B cell (primary cell): ENCODE measurements around the gene COG2. TPM values are rescaled to one million over a fixed set of nuclear protein-coding genes. Genes with fewer than 3 reads are reported as not detected.

Experiments used
- ATAC-seq: fragments of 200-7000 bp; cut with Tn5 transposase; one replicate; pipeline ENCODE4 v1.10.0; 2021; ENCODE audit warnings: low read depth, mild to moderate bottlenecking, moderate number of reproducible peaks, moderate library complexity
- CTCF ChIA-PET: fragments of 350-600 bp; sonication (Branson Sonifier 250); formaldehyde crosslinking; loops from one replicate; lab custom pipeline; 2021; ENCODE audit warnings: antibody characterized with exemption, inconsistent platforms; lab: Charles Lee
- POLR2A ChIA-PET: fragments of 350-600 bp; sonication (Branson Sonifier 250); formaldehyde crosslinking; loops from one replicate; lab custom pipeline; 2021; ENCODE audit warnings: antibody characterized with exemption; lab: Charles Lee
- DNase-seq: peaks from one replicate; pipeline ENCODE4 v3.0.0; 2013
- H2AFZ ChIP-seq: 2 replicates; pipeline ENCODE4 v1.6.1; 2012; ENCODE audit warnings: mild to moderate bottlenecking, low read depth, low read length; ENCODE audit not compliant: insufficient read depth, poor library complexity, severe bottlenecking
- H3K27ac ChIP-seq, 2 donors: 1 replicate in 1 of 2; 2 replicates in 1 of 2; pipeline ENCODE4 v1.5.1; 2012 to 2013; ENCODE audit warnings: low read length in 2 of 2, mild to moderate bottlenecking in 2 of 2, moderate library complexity in 1 of 2
- H3K27me3 ChIP-seq, 4 experiments: fragments of 200-600 bp in 1 of 4; sonication (generic) in 1 of 4; replicated peaks in 1 of 4; 1 replicate in 2 of 4; 2 replicates in 2 of 4; pipeline versions ENCODE4 v1.6.1 to v1.7.0; 2013 to 2016; ENCODE audit warnings: low read length in 3 of 4, mild to moderate bottlenecking in 2 of 4, mixed read lengths in 1 of 4, moderate library complexity in 1 of 4; ENCODE audit not compliant: insufficient read depth in 4 of 4, control insufficient read depth in 3 of 4; ENCODE audit errors: control extremely low read depth in 1 of 4
- H3K36me3 ChIP-seq, 2 experiments: replicated peaks in 1 of 2; 1 replicate in 1 of 2; 2 replicates in 1 of 2; pipeline versions ENCODE4 v1.6.1 to v1.7.1; 2013; ENCODE audit warnings: low read length in 1 of 2; ENCODE audit not compliant: insufficient read depth in 2 of 2, control insufficient read depth in 1 of 2; ENCODE audit errors: control extremely low read depth in 1 of 2, extremely low read depth in 1 of 2
- H3K4me1 ChIP-seq, 2 donors: fragments of 200-600 bp in 1 of 2; sonication (generic) in 1 of 2; 1 replicate in 1 of 2; 2 replicates in 1 of 2; pipeline versions ENCODE4 v1.5.1 to v1.6.1; 2013 to 2017; ENCODE audit warnings: low read length in 2 of 2; ENCODE audit not compliant: control insufficient read depth in 2 of 2, insufficient read depth in 2 of 2
- H3K4me2 ChIP-seq: replicated peaks from 2 replicates; pipeline ENCODE3; 2012; ENCODE audit warnings: mild to moderate bottlenecking, low read depth, low read length; ENCODE audit not compliant: poor library complexity, severe bottlenecking
- H3K4me3 ChIP-seq, 5 experiments: fragments of 200-600 bp in 1 of 5; sonication (generic) in 1 of 5; 1 replicate in 3 of 5; 2 replicates in 2 of 5; pipeline versions ENCODE4 v1.5.1 to v1.7.0; 2011 to 2016; ENCODE audit warnings: low read length in 4 of 5, mild to moderate bottlenecking in 4 of 5, low read depth in 2 of 5, control low read depth in 1 of 5, moderate library complexity in 1 of 5; ENCODE audit not compliant: insufficient read depth in 1 of 5; ENCODE audit errors: control extremely low read depth in 1 of 5, extremely low read depth in 1 of 5
- H3K79me2 ChIP-seq: fragments of 200-600 bp; sonication (generic); one replicate; pipeline ENCODE4 v1.6.0; 2016; ENCODE audit warnings: low read length; ENCODE audit not compliant: control insufficient read depth, insufficient read depth
- H3K9ac ChIP-seq: fragments of 200-600 bp; sonication (generic); 2 replicates; pipeline ENCODE4 v1.6.1; 2017; ENCODE audit warnings: mild to moderate bottlenecking, low read length, moderate library complexity
- H3K9me3 ChIP-seq, 3 donors: one replicate each; pipeline versions ENCODE4 v1.6.1 to v1.7.1; 2013; ENCODE audit warnings: low read length in 2 of 3; ENCODE audit not compliant: control insufficient read depth in 2 of 3, insufficient read depth in 1 of 3; ENCODE audit errors: control extremely low read depth in 1 of 3
- H4K20me1 ChIP-seq: 2 replicates; pipeline ENCODE4 v1.6.0; 2012; ENCODE audit warnings: mild to moderate bottlenecking, low read length; ENCODE audit not compliant: insufficient read depth, control insufficient read depth, poor library complexity, severe bottlenecking
- H3K27ac Mint-ChIP-seq: one replicate; pipeline ENCODE4 v1.8.0; 2021; ENCODE audit warnings: mixed read lengths
- H3K27me3 Mint-ChIP-seq: one replicate; pipeline ENCODE4 v1.8.0; 2021; ENCODE audit warnings: mixed read lengths
- H3K4me1 Mint-ChIP-seq: one replicate; pipeline ENCODE4 v1.8.0; 2021; ENCODE audit warnings: mixed read lengths
- H3K4me3 Mint-ChIP-seq: one replicate; pipeline ENCODE4 v1.8.0; 2021; ENCODE audit warnings: mixed read lengths
- H3K9me3 Mint-ChIP-seq: one replicate; pipeline ENCODE4 v1.8.0; 2022; ENCODE audit warnings: mixed read lengths; ENCODE audit not compliant: insufficient read depth
- EZH2 ChIP-seq: IDR thresholded peaks from 2 replicates; pipeline ENCODE4 v1.6.1; 2012; ENCODE audit warnings: borderline replicate concordance, low read depth, mild to moderate bottlenecking, moderate library complexity, low read length; ENCODE audit not compliant: insufficient read depth, poor library complexity, severe bottlenecking
- WGBS: methylation state at CpG from one replicate; pipeline ENCODE4 v1.1.5; 2013; ENCODE audit warnings: missing lambda C conversion rate; ENCODE audit not compliant: insufficient coverage; 5-methylcytosine and 5-hydroxymethylcytosine counted together
- intact Hi-C: fragments of 100-400 bp; cut with micrococcal nuclease; formaldehyde crosslinking; loops from one replicate; pipeline ENCODE4 v1.10.0; 2022
- polyA plus RNA-seq: library from polyadenylated mRNA; depleted of rRNA; stranded (reverse); fragments of >200 nt; gene quantifications from 2 replicates; pipeline ENCODE4 v1.2.3, GENCODE V29; 2012
- total RNA-seq, 2 donors: library from RNA; stranded (reverse); fragments of 120-200 nt in 1 of 2; gene quantifications; 1 replicate in 1 of 2; 2 replicates in 1 of 2; pipeline versions ENCODE4 v1.2.3 to v1.2.4, GENCODE V29; 2013 to 2022
- TF ChIP-seq, protein P1 (sequence below): fragments of 200-600 bp; IDR thresholded peaks from one replicate; pipeline ENCODE4 v1.8.0; 2022; ENCODE audit warnings: antibody characterized with exemption, mild to moderate bottlenecking

The COG2 gene
- total and polyA plus RNA-seq, 2 donors (not counting 1 experiment from before 2014, with no cell fraction given) = 17.0 to 42.5 TPM

DNA sequence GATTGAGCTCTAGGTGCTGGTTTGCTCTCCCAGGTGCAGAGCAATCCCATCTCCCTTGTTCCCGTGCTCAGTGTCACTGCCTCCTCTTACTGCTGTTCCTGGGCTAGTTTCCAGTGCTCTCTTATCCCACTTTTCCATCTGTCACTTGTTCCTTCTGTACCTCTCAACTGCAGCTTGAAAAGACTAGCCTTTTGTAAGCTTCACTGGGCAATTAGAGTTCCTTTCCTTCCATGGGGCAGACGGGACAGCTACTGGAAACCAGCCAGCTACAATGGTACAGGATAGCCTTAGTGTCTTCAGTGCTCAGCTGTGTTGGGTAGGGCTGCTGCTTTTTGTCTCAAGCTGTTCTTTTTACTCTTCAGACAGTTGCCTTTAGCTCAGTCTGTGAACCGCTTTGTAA, 40.0 kb downstream of the COG2 start:
- Histone ChIP-seq H3K36me3 (peaks cover 3 to 91% of the 10 kb centered on the region in 2 experiments), H3K9me3 (no peaks in the 10 kb centered on the region), H2AFZ (no peak overlapping the region), H3K27ac (no peak overlapping the region), H3K9ac (no peak overlapping the region), H3K4me3 (no peak overlapping the region), H3K4me2 (no peak overlapping the region), H3K79me2 (no peaks in the 10 kb centered on the region), H3K4me1 (no peaks in the 10 kb centered on the region), H4K20me1 (no peaks in the 10 kb centered on the region), H3K27me3 (no peaks in the 10 kb centered on the region)
- no peak overlapping the region for H3K4me3 Mint-ChIP-seq
- DNase-seq (no peak), ATAC-seq (no peak)
- intact Hi-C loops = no loop called here
- TF ChIP-seq, protein P1, sequence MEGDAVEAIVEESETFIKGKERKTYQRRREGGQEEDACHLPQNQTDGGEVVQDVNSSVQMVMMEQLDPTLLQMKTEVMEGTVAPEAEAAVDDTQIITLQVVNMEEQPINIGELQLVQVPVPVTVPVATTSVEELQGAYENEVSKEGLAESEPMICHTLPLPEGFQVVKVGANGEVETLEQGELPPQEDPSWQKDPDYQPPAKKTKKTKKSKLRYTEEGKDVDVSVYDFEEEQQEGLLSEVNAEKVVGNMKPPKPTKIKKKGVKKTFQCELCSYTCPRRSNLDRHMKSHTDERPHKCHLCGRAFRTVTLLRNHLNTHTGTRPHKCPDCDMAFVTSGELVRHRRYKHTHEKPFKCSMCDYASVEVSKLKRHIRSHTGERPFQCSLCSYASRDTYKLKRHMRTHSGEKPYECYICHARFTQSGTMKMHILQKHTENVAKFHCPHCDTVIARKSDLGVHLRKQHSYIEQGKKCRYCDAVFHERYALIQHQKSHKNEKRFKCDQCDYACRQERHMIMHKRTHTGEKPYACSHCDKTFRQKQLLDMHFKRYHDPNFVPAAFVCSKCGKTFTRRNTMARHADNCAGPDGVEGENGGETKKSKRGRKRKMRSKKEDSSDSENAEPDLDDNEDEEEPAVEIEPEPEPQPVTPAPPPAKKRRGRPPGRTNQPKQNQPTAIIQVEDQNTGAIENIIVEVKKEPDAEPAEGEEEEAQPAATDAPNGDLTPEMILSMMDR = no peak
- TF ChIP-seq EZH2 = no peak
- H3K27me3 Mint-ChIP-seq = no peaks in the 10 kb centered on the region
- no peaks in the 10 kb centered on the region for H3K4me1 Mint-ChIP-seq
- WGBS = 100% methylated on average over 2 of the region's 3 CpGs
- ChIA-PET CTCF (no interaction called here), POLR2A (interaction anchor here (0.9 kb wide), 1 partner anchor 10 kb away, joined by 3 read pairs; no protein-coding TSS in a partner anchor)
- no peaks in the 10 kb centered on the region for H3K9me3 Mint-ChIP-seq
- H3K27ac Mint-ChIP-seq = no peak overlapping the region

DNA sequence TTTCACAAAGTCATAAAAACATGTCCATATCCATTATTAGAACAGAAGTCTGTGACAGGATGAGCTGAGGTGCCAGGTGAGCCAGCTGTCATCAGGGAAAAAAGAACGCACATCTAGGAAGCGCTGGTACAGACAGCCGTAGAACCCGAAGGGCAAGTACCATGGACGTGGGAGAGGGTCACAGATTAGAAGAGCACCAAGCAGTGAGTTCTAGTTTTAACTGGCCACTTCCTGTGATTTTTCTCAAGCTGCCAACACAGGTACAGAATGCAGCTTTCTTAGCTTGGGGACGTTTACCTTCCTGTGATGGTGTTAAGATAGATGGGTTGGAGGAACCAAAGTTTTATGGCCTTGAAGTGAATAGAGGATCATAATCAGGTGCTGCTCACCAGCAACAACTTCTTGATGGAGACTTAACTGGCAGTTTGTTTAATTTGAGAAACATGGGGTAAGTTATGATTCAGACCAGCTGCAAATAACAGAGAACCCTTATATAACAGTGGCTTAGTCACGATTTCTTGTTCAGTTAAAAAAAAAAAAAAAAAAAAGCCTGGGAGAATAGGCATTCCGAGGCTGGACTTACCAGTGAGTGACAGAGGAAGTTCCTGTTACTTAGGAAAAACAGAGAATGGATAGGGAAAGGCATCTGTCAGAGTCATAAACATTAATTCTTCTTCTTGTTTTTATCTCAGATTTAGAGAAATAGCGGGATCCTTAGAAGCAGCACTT, 40.8 kb downstream of the COG2 start:
- POLR2A ChIA-PET = interaction anchor here (0.9 kb wide), 1 partner anchor 9 kb away, joined by 3 read pairs; no protein-coding TSS in a partner anchor
- H3K4me2 ChIP-seq = no peak overlapping the region

More for the DNA sequence above, 40.8 kb downstream of the COG2 start:
- Histone ChIP-seq H3K79me2 (no peaks in the 10 kb centered on the region), H2AFZ (no peak overlapping the region), H4K20me1 (no peaks in the 10 kb centered on the region), H3K4me1 (no peaks in the 10 kb centered on the region), H3K9me3 (no peaks in the 10 kb centered on the region), H3K27ac (no peak overlapping the region), H3K36me3 (peaks cover 1 to 88% of the 10 kb centered on the region in 2 experiments), H3K27me3 (no peaks in the 10 kb centered on the region), H3K4me3 (no peak overlapping the region), H3K9ac (no peak overlapping the region)
- no peaks in the 10 kb centered on the region for H3K4me1 Mint-ChIP-seq
- no peaks in the 10 kb centered on the region for H3K9me3 Mint-ChIP-seq
- 95% methylated on average over 6 of the region's 9 CpGs for WGBS
- no peak overlapping the region for H3K27ac Mint-ChIP-seq
- ATAC-seq = no peak
- DNase-seq = no peak
- intact Hi-C loops = no loop called here
- H3K4me3 Mint-ChIP-seq = no peak overlapping the region
- H3K27me3 Mint-ChIP-seq = no peaks in the 10 kb centered on the region
- TF ChIP-seq EZH2 = no peak
- TF ChIP-seq, protein P1 = no peak
- CTCF ChIA-PET = no interaction called here
